ENCODE results near the gene APOBEC3H.

- no peak for TF ChIP-seq CTCF (IDR thresholded peaks at IDR 0.05)
- TF ChIP-seq SIN3A (IDR thresholded peaks at IDR 0.05; ENCODE audit: borderline replicate concordance, insufficient read depth, low read depth, low read length) = no peak
- no peak for TF ChIP-seq POLR2AphosphoS5 (IDR thresholded peaks at IDR 0.05; ENCODE audit: low read depth, low read length)
- no peak for TF ChIP-seq REST (IDR thresholded peaks at IDR 0.05; ENCODE audit: insufficient read depth in 1 of 2, low read depth in 2 of 2, low read length in 1 of 2)
Measured at GRCh38 chr22:39150848-39151215, 53.8 kb downstream of the APOBEC3H start.

Measured in Panc1 (cell line).